Activated naive CD8-positive, alpha-beta T cell treated with anti-CD3 and anti-CD28 coated beads, Interleukin-2, amount 50 U/mL, for 16 hours (primary cell): Measurements from ENCODE around the gene PDLIM5.
"Not testable (repeated sequence)": the region's sequence is repeated elsewhere in the genome, so short reads cannot be mapped to it uniquely, and the experiment has no call there.

Source experiments
- DNase-seq: peaks from one replicate; pipeline ENCODE4 v3.0.0-alpha.2; 2020; ENCODE audit warnings: low read depth, low spot score

The PDLIM5 gene

GRCh38 chr4:94649381-94650133, 197.8 kb downstream of the PDLIM5 start:
- DNase-seq = no peak

- DNase-seq = no peak
Measured at GRCh38 chr4:94650134-94650495, 198.4 kb downstream of the PDLIM5 start.

- DNase-seq = no peak
Measured at GRCh38 chr4:94650690-94651089, 198.9 kb downstream of the PDLIM5 start.

GRCh38 chr4:94653095-94653649, 201.4 kb downstream of the PDLIM5 start:
- no peak for DNase-seq

- no peak for DNase-seq
Measured at GRCh38 chr4:94653984-94654609, 202.4 kb downstream of the PDLIM5 start.

- DNase-seq = no peak
Measured at GRCh38 chr4:94654714-94655113, 203.0 kb downstream of the PDLIM5 start.

- no peak for DNase-seq
Measured at GRCh38 chr4:94660614-94661013, 208.9 kb downstream of the PDLIM5 start.

- DNase-seq = not testable (repeated sequence)
Measured at GRCh38 chr4:94665021-94665420, 213.3 kb downstream of the PDLIM5 start.

- no peak for DNase-seq
Measured at GRCh38 chr4:94665500-94666404, 214.0 kb downstream of the PDLIM5 start.

GRCh38 chr4:94668724-94669123, 217.0 kb downstream of the PDLIM5 start:
- DNase-seq = no peak

GRCh38 chr4:94669672-94670664, 218.2 kb downstream of the PDLIM5 start:
- DNase-seq = no peak

- DNase-seq = no peak
Measured at GRCh38 chr4:94671113-94671512, 219.4 kb downstream of the PDLIM5 start.

GRCh38 chr4:94673961-94674360, 222.2 kb downstream of the PDLIM5 start:
- DNase-seq = no peak

GRCh38 chr4:94676970-94677369, 225.2 kb downstream of the PDLIM5 start:
- no peak for DNase-seq

GRCh38 chr4:94678896-94679295, 227.2 kb downstream of the PDLIM5 start:
- no peak for DNase-seq

GRCh38 chr4:94680176-94680862, 228.6 kb downstream of the PDLIM5 start:
- no peak for DNase-seq

- DNase-seq = no peak
Measured at GRCh38 chr4:94686086-94686485, 234.3 kb downstream of the PDLIM5 start.

- no peak for DNase-seq
Measured at GRCh38 chr4:94689155-94689860, 237.6 kb downstream of the PDLIM5 start.

- no peak for DNase-seq
Measured at GRCh38 chr4:94690851-94691254, 239.1 kb downstream of the PDLIM5 start.

GRCh38 chr4:94691552-94691951, 239.8 kb downstream of the PDLIM5 start:
- DNase-seq = no peak
